Esophagus (tissue), 2 donors: Measurements from ENCODE around the gene LRRC15. TPM values are rescaled to one million over a fixed set of nuclear protein-coding genes. Genes with fewer than 3 reads are reported as not detected.

Experiments
- H3K27ac ChIP-seq, 2 donors: one replicate each; pipeline ENCODE4 v1.5.1; 2013; ENCODE audit warnings: low read depth in 2 of 2, mild to moderate bottlenecking in 2 of 2, inconsistent platforms in 1 of 2, low read length in 1 of 2, moderate library complexity in 1 of 2
- H3K27me3 ChIP-seq, 2 donors: one replicate each; pipeline ENCODE4 v1.6.1; 2013; ENCODE audit warnings: low read length in 2 of 2, control low read depth in 1 of 2, mild to moderate bottlenecking in 1 of 2; ENCODE audit not compliant: insufficient read depth in 2 of 2, control insufficient read depth in 1 of 2
- H3K36me3 ChIP-seq, 2 donors: one replicate each; pipeline ENCODE4 v1.6.1; 2013; ENCODE audit warnings: low read length in 1 of 2; ENCODE audit not compliant: control insufficient read depth in 2 of 2, insufficient read depth in 2 of 2
- H3K4me1 ChIP-seq, 2 donors: one replicate each; pipeline ENCODE4 v1.6.1; 2013; ENCODE audit warnings: low read length in 1 of 2; ENCODE audit not compliant: control insufficient read depth in 2 of 2, insufficient read depth in 2 of 2
- H3K4me3 ChIP-seq, 2 donors: one replicate each; pipeline ENCODE4 v1.5.1; 2013; ENCODE audit warnings: low read length in 2 of 2, mild to moderate bottlenecking in 2 of 2, low read depth in 1 of 2, moderate library complexity in 1 of 2
- H3K9me3 ChIP-seq, 2 donors: one replicate each; pipeline ENCODE4 v1.6.1; 2013; ENCODE audit warnings: mild to moderate bottlenecking in 2 of 2, low read depth in 1 of 2, low read length in 1 of 2, moderate library complexity in 1 of 2; ENCODE audit not compliant: control insufficient read depth in 2 of 2, insufficient read depth in 1 of 2
- WGBS, 2 donors: extraction: QIAGEN DNeasy Blood & Tissue Kit; methylation state at CpG; one replicate each; pipeline ENCODE4 v1.1.7; 2013; 5-methylcytosine and 5-hydroxymethylcytosine counted together
- polyA plus RNA-seq, 2 donors: library from polyadenylated mRNA; stranded (reverse); fragments of 200-250 nt; gene quantifications; one replicate each; pipeline ENCODE4 v1.2.3, GENCODE V29; 2013
- donor health status: healthy with polysubstance abuse.
- donor health status: Bipolar disorder and iron deficiency.

LRRC15 gene
- polyA plus RNA-seq, 2 donors, result 0.02 to 0.04 TPM

- 80 to 87% methylated on average over 10 of the region's 10 CpGs for WGBS, 2 donors
- Histone ChIP-seq H3K27ac (no peak overlapping the region), H3K4me1 (no peaks in the 10 kb centered on the region)
Observed at GRCh38 chr3:194352667-194353246, 16.8 kb downstream of the LRRC15 start.

GRCh38 chr3:194351952-194352536 is 17.5 kb downstream of the LRRC15 start:
- H3K27ac ChIP-seq, result no peak overlapping the region
- H3K4me1 ChIP-seq, result no peaks in the 10 kb centered on the region
- no peaks in the 10 kb centered on the region for H3K27me3 ChIP-seq
- H3K36me3 ChIP-seq, result no peaks in the 10 kb centered on the region
- 92 to 93% methylated on average over 14 of the region's 14 CpGs for WGBS, 2 donors
- no peak overlapping the region for H3K4me3 ChIP-seq
- no peaks in the 10 kb centered on the region for H3K9me3 ChIP-seq

More at GRCh38 chr3:194352667-194353246, 16.8 kb downstream of the LRRC15 start:
- Histone ChIP-seq H3K36me3 (no peaks in the 10 kb centered on the region), H3K27me3 (no peaks in the 10 kb centered on the region), H3K9me3 (no peaks in the 10 kb centered on the region), H3K4me3 (no peak overlapping the region)

DNA sequence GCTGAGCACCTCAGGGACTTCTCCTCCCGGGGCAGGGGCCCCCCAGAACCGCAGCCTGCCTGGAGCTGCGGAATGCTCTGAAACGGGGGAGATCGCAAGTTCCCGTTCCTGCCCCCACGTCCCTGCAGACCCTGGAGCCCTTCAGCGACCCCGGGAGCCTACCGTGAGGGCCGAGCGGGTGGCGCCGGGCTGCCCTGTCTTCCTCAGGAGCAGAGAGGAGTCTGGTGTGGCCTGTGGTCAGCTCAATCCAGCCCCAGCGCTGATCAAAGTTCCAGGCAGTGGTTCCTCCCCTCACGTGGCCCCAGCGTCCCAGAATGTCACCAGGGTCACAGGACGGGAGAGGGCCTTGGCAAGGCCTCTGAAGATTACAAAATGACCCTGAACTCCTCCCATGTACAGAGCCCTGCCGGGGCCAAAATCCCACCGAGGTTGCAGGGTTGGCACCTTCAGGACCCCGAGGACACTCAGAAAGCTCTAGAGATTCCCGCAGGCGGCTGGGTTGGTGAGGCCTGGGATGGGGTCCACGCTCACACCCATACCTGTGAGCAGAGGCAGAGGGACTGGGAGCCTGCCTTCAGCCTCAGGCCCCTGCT is 18.4 kb downstream of the LRRC15 start, which contains the start of gene CPN2:
Gene CPN2, minus strand, starts transcription at position 249 of the 593 bp plus-strand sequence. CDS start 8,626 bp downstream, outside the sequence.
- 88 to 94% methylated on average over 24 of the region's 24 CpGs for WGBS, 2 donors
- Histone ChIP-seq H3K4me1 (no peaks in the 10 kb centered on the region), H3K9me3 (no peaks in the 10 kb centered on the region), H3K27ac (no peak within 1 kb of the TSS), H3K4me3 (no peak within 1 kb of the TSS), H3K27me3 (no peaks in the 10 kb centered on the region), H3K36me3 (no peaks in the 10 kb centered on the region)

GRCh38 chr3:194350726-194351071 is 18.8 kb downstream of the LRRC15 start:
- no peaks in the 10 kb centered on the region for H3K4me1 ChIP-seq
- H3K9me3 ChIP-seq, result no peaks in the 10 kb centered on the region
- no peaks in the 10 kb centered on the region for H3K36me3 ChIP-seq
- no peak overlapping the region for H3K4me3 ChIP-seq
- WGBS, 2 donors, result 61 to 72% methylated on average over 3 of the region's 3 CpGs
- H3K27me3 ChIP-seq, result no peaks in the 10 kb centered on the region
- H3K27ac ChIP-seq, result no peak overlapping the region

DNA sequence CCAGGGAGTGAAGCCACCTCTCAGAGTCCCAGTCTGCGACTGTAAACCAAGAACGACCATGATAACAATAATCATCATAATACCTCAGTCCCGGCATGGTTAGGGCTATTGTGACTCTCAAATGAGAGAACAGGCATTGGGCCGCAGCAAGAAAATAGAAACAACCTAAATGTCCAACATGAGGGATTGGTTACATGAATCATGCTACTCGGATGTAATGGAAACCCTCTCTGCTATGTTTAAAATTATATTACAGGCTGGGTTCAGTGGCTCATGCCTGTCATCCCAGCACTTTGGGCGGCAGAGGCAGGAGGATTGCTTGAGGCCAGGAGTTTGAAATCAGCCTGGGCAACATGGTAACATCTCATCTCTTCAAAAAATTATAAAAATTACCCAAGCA is 21.2 kb downstream of the LRRC15 start:
- WGBS, 2 donors, result 79 to 82% methylated on average over 6 of the region's 6 CpGs
- Histone ChIP-seq H3K27ac (no peak overlapping the region), H3K4me3 (no peak overlapping the region), H3K36me3 (no peaks in the 10 kb centered on the region), H3K27me3 (no peaks in the 10 kb centered on the region), H3K4me1 (no peaks in the 10 kb centered on the region), H3K9me3 (no peaks in the 10 kb centered on the region)

DNA sequence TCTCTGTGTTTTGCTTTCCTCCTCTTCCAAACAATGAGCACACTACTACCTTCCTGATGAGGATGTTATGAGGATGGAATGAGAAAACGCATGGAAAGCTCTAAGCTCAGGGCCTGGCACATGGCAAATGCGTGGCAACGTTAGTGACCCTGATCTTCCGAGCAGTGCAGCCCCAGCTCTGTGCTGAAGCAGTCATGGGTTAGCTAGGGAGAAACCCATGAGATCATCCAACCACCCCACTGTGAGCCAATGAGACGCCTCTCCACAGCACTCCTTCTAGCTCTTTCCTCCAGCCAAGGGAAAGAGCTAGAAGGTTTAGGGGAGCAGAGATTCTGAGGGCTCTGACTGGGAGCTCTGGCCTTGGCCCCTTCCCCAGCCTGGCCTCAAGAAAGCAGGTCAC is 22.9 kb downstream of the LRRC15 start:
- Histone ChIP-seq H3K9me3 (no peaks in the 10 kb centered on the region), H3K36me3 (no peaks in the 10 kb centered on the region), H3K4me3 (no peak overlapping the region), H3K4me1 (no peaks in the 10 kb centered on the region), H3K27ac (no peak overlapping the region), H3K27me3 (no peaks in the 10 kb centered on the region)
- WGBS, 2 donors, result 64 to 76% methylated on average over 5 of the region's 5 CpGs

DNA sequence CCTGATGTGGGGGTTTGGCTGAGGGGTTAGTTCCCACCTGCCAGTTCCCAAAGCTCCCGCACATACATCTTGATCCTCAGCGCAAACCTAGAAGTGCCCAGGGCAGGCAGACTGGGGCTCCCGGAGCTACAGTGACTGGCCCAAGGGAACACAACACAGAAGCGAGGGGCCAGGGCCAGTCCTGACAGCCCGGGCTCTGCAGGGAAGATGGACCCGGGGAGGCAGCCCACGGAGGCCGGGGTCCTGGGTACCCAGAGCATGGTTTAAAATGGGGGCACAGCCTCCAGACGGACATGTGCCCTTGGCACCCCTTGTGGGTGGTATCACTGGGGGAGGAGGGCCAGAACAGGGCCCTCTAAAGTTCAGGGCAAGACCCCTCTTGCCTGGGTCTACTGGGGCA is 23.5 kb downstream of the LRRC15 start:
- Histone ChIP-seq H3K27me3 (no peaks in the 10 kb centered on the region), H3K4me3 (no peak overlapping the region), H3K27ac (no peak overlapping the region), H3K4me1 (no peaks in the 10 kb centered on the region), H3K9me3 (no peaks in the 10 kb centered on the region), H3K36me3 (no peaks in the 10 kb centered on the region)
- WGBS, 2 donors, result 83 to 84% methylated on average over 9 of the region's 9 CpGs

DNA sequence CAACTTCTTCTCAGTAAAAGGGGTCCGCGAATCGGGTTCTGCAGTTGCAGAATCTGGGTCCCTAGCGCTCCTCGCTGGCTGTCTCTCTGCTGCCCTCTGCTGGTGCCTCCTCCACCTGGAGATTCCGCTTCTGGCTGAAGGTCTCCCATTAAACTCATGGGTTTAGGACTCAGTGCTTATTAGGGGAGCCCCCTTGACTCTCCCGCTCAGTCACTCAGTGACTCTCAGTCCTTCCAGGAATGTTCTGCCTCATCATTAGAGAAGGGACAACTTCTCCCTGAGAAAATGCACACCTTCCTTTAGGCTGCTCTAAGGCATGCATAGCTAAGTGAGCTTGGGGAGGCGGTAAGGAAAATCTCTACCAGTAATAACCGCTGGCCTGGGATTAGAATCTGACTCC is 25.5 kb downstream of the LRRC15 start:
- H3K27me3 ChIP-seq, result no peaks in the 10 kb centered on the region
- H3K36me3 ChIP-seq, result no peaks in the 10 kb centered on the region
- no peaks in the 10 kb centered on the region for H3K4me1 ChIP-seq
- no peak overlapping the region for H3K4me3 ChIP-seq
- H3K9me3 ChIP-seq, result no peaks in the 10 kb centered on the region
- 26 to 33% methylated on average over 9 of the region's 9 CpGs for WGBS, 2 donors
- no peak overlapping the region for H3K27ac ChIP-seq

DNA sequence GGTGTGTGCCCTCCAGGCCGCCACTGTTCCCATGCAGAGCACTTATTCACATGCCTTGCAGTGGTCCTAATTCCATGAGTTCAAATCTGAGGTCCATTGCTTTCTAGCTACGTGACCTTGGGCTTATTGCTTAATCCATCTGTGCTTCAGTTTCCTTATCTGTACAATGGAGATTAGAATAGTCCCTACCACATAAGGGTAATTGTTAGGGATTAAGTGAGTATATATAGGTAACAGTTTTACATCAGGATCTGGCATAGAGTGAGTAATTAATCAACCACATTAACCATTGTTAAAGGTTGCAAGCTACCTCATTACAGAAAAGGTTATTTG is 26.0 kb downstream of the LRRC15 start:
- 80 to 85% methylated on average over 2 of the region's 2 CpGs for WGBS, 2 donors
- Histone ChIP-seq H3K9me3 (no peaks in the 10 kb centered on the region), H3K4me1 (no peaks in the 10 kb centered on the region), H3K27ac (no peak overlapping the region), H3K27me3 (no peaks in the 10 kb centered on the region), H3K36me3 (no peaks in the 10 kb centered on the region), H3K4me3 (no peak overlapping the region)
